PFSK-1 (cell line): ENCODE measurements around the gene USP49.

ENCODE experiments used
- FOXP2 ChIP-seq: optimal IDR thresholded peaks from 2 replicates; pipeline ENCODE3; 2011; ENCODE audit warnings: borderline replicate concordance, control low read depth, inconsistent platforms; ENCODE audit not compliant: insufficient read depth; ENCODE audit errors: extremely low read length, extremely low read depth
- POLR2AphosphoS5 ChIP-seq: IDR thresholded peaks from 2 replicates; pipeline ENCODE4 v1.6.1; 2012; ENCODE audit warnings: low read depth, mild to moderate bottlenecking, control low read depth, low read length, moderate library complexity
- SIN3A ChIP-seq: IDR thresholded peaks from 2 replicates; pipeline ENCODE4 v1.6.1; 2012; ENCODE audit warnings: mild to moderate bottlenecking, low read length, moderate library complexity, borderline replicate concordance; ENCODE audit not compliant: insufficient read depth
- TAF1 ChIP-seq: IDR thresholded peaks from 2 replicates; pipeline ENCODE4 v1.6.1; 2012; ENCODE audit warnings: low read length, control low read depth, borderline replicate concordance; ENCODE audit not compliant: insufficient read depth
- TF ChIP-seq, protein P1 (sequence below), 2 experiments: IDR thresholded peaks; 2 replicates each; pipeline versions ENCODE4 v1.6.1 to v1.8.0; 2011 to 2012; ENCODE audit warnings: low read depth in 2 of 2, low read length in 2 of 2, control low read depth in 1 of 2, inconsistent platforms in 1 of 2, mild to moderate bottlenecking in 1 of 2, moderate library complexity in 1 of 2; ENCODE audit not compliant: insufficient read depth in 1 of 2

The USP49 gene

DNA sequence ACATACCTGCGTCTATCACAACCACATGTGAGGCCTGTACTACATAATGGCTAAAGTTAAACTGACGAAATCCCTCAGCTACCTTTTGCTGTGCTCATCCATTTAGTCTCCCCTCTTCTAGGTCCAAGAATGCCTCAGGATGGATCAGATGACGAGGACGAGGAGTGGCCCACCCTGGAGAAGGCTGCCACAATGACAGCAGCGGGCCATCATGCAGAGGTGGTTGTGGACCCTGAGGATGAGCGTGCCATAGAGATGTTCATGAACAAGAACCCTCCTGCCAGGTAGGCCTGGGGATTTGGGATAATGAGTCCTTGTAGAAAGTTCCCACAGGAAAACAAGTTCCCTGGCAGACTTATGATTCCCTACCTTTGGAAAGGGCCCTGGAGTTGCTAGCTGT lies 32.1 kb upstream of the USP49 start:
- TF ChIP-seq TAF1 (no peak), POLR2AphosphoS5 (no peak), FOXP2 (no peak), SIN3A (no peak)

DNA sequence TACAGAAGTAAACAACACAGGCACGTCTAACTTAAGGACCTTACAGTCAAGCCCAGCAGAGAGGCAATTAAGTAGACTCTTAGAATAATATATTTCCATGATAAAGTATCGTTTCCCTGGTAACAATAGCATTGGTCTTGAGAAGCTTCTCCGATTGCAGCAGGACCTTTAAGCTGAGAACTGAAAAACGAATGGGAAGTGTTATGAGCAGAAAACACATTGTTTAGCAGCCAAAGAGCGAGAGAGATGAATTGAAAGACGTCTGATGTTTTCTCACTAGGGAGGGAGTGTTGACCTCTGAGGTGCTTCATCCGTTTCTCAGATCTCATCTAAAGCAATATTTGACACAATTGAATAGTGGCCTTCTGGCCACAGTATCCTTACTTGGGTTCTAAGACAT lies 27.0 kb upstream of the USP49 start:
- TF ChIP-seq FOXP2 (no peak), SIN3A (no peak), TAF1 (no peak), POLR2AphosphoS5 (no peak)
- TF ChIP-seq, protein P1, sequence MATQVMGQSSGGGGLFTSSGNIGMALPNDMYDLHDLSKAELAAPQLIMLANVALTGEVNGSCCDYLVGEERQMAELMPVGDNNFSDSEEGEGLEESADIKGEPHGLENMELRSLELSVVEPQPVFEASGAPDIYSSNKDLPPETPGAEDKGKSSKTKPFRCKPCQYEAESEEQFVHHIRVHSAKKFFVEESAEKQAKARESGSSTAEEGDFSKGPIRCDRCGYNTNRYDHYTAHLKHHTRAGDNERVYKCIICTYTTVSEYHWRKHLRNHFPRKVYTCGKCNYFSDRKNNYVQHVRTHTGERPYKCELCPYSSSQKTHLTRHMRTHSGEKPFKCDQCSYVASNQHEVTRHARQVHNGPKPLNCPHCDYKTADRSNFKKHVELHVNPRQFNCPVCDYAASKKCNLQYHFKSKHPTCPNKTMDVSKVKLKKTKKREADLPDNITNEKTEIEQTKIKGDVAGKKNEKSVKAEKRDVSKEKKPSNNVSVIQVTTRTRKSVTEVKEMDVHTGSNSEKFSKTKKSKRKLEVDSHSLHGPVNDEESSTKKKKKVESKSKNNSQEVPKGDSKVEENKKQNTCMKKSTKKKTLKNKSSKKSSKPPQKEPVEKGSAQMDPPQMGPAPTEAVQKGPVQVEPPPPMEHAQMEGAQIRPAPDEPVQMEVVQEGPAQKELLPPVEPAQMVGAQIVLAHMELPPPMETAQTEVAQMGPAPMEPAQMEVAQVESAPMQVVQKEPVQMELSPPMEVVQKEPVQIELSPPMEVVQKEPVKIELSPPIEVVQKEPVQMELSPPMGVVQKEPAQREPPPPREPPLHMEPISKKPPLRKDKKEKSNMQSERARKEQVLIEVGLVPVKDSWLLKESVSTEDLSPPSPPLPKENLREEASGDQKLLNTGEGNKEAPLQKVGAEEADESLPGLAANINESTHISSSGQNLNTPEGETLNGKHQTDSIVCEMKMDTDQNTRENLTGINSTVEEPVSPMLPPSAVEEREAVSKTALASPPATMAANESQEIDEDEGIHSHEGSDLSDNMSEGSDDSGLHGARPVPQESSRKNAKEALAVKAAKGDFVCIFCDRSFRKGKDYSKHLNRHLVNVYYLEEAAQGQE (IDR thresholded peaks at IDR 0.05; ENCODE audit: insufficient read depth in 1 of 2, low read depth in 2 of 2, low read length in 2 of 2), result no peak

DNA sequence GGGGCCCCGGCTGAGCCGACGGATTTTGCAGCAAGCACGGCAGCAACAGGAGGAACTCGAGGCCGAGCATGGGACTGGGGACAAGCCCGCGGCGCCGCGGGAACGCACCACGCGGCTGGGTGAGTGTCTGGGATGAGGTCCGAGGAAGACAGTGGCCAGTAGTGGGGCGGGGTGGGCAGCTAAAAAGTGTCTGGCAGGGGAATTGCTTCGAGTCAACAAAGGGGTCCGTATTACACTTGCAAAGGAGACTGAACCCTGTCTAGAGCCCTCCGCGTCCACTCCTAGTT lies 26.5 kb upstream of the USP49 start:
- no peak for TF ChIP-seq SIN3A
- TF ChIP-seq, protein P1 (IDR thresholded peaks at IDR 0.05; ENCODE audit: insufficient read depth in 1 of 2, low read depth in 2 of 2, low read length in 2 of 2), result no peak
- TF ChIP-seq POLR2AphosphoS5, result no peak
- TF ChIP-seq FOXP2, result no peak
- no peak for TF ChIP-seq TAF1

DNA sequence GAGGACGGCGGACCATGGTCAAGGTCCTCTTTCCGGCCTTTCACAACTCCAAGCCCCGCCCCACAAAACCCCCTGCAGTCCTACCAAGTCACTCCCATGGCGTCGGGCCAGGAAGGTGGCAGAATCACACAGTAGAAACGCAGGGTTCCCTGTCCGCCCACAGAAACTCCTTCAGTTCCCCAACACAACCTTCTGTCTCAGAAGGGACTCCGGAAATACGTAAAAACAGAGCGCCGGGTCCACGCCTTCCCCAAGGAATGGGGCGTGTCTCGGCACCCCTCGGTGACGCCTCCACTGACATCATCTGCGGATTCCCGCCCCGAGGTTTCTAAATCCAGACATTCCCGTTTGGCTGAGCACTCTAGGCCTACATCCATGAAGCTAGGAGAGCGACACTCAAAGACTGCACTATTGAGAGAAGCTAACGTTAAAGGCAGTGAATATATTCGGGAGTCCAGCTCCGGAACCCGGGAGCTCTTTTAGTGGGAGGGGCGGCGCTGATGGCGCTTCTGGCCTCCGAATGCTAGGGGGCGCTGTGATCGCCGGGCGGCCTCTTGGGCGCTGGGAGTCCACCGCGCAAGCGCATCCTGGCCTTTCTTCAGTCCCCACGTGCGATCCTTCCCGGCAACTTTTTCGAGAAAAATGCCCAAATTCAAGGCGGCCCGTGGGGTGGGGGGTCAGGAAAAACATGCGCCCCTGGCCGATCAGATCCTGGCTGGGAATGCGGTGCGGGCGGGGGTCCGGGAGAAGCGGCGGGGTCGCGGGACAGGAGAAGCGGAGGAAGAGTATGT lies 25.9 kb upstream of the USP49 start, which contains the start of the genes BYSL and MED20:
Gene BYSL, plus strand, starts transcription at position 579 of the 791 bp plus-strand sequence. Its CDS starts 64 bp downstream, at position 643.
Gene MED20, minus strand, starts transcription at position 219 of the 791 bp plus-strand sequence. Its CDS starts 121 bp downstream, at position 98.
- TF ChIP-seq TAF1 (peak; percentile 74; the same call in 1 of the 2 replicates), POLR2AphosphoS5 (peak; percentile 76), SIN3A (peak; percentile 86; the same call in 1 of the 2 replicates), FOXP2 (no peak)
- TF ChIP-seq, protein P1 (IDR thresholded peaks at IDR 0.05; ENCODE audit: insufficient read depth in 1 of 2, low read depth in 2 of 2, low read length in 2 of 2), result peak in 1 of 2 experiments; percentile 66; a peak in 1 of 4 replicates

DNA sequence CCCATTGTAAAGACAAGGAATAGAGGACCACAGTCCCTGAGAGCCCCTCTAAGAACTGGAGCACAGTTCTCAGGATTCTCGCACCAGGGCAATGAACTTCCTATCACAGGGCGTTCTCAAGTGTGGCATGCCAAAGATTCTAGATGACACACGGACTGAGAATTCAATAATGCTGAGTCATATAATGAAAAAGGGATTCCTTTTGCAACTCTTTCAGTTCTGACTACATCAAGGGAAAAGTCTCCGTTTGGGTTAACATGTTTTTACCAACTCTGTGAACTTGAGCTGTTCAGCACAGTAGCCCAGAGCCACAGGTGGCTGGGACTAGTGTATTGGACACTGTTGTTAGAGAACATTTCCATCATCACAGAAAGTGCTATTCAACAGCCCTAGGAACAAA lies 22.4 kb upstream of the USP49 start:
- no peak for TF ChIP-seq TAF1
- TF ChIP-seq FOXP2, result no peak
- TF ChIP-seq POLR2AphosphoS5, result no peak
- TF ChIP-seq, protein P1 (IDR thresholded peaks at IDR 0.05; ENCODE audit: insufficient read depth in 1 of 2, low read depth in 2 of 2, low read length in 2 of 2), result no peak
- no peak for TF ChIP-seq SIN3A
